ENCODE data around the gene NPAS3. TPM values are rescaled to one million over a fixed set of nuclear protein-coding genes. Genes with fewer than 3 reads are reported as not detected.
"Not testable (repeated sequence)": the region's sequence is repeated elsewhere in the genome, so short reads cannot be mapped to it uniquely, and the experiment has no call there.

The NPAS3 gene
- total RNA-seq, 4 donors from 2014 or later: 1.5 to 12.3 (median 3.4) TPM

- no peak for DNase-seq (ENCODE audit: low spot score in 2 of 2)
- no peaks in the 10 kb centered on the region for H3K27me3 ChIP-seq
- WGBS, 2 donors: 74 to 81% methylated on average over 1 of the region's 1 CpG
- H3K27ac ChIP-seq: no peak overlapping the region
- no peaks in the 10 kb centered on the region for H3K4me1 ChIP-seq
- TF ChIP-seq EP300 (IDR thresholded peaks at IDR 0.05) (no peak), POLR2A (IDR thresholded peaks at IDR 0.05) (no peak)
- TF ChIP-seq, protein P1, sequence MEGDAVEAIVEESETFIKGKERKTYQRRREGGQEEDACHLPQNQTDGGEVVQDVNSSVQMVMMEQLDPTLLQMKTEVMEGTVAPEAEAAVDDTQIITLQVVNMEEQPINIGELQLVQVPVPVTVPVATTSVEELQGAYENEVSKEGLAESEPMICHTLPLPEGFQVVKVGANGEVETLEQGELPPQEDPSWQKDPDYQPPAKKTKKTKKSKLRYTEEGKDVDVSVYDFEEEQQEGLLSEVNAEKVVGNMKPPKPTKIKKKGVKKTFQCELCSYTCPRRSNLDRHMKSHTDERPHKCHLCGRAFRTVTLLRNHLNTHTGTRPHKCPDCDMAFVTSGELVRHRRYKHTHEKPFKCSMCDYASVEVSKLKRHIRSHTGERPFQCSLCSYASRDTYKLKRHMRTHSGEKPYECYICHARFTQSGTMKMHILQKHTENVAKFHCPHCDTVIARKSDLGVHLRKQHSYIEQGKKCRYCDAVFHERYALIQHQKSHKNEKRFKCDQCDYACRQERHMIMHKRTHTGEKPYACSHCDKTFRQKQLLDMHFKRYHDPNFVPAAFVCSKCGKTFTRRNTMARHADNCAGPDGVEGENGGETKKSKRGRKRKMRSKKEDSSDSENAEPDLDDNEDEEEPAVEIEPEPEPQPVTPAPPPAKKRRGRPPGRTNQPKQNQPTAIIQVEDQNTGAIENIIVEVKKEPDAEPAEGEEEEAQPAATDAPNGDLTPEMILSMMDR (IDR thresholded peaks at IDR 0.05): no peak
- no peak overlapping the region for H3K4me3 ChIP-seq
- no peaks in the 10 kb centered on the region for H3K36me3 ChIP-seq
- peaks cover 0 to 4% (median 0%) of the 10 kb centered on the region in 4 donors for H3K9me3 ChIP-seq
These were observed 142.6 kb downstream of the NPAS3 start for GRCh38 chr14:33081259-33081658.

DNA sequence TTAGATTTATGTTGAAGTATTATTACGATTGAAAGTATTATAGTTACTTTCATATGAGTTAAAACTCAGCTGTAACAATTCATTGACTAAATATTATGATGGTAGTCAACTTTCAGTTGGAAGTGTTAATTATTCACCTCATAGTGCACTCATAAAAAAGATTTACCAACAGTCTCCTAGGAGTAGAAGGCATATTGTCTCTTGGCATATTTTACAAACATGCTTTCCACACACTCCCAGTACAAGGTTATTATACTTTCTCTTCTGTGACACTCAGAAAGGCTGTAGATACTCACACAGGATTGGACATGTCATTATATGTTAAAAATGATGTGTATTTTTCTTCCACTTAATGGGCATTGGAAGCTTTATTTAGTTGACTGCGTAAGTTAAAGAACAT, 147.1 kb downstream of the NPAS3 start:
- Histone ChIP-seq H3K27me3 (no peaks in the 10 kb centered on the region), H3K36me3 (peaks cover 0 to 9% (median 0%) of the 10 kb centered on the region in 3 donors), H3K27ac (no peak overlapping the region), H3K4me3 (no peak overlapping the region), H3K4me1 (no peaks in the 10 kb centered on the region), H3K9me3 (peaks cover 0 to 10% (median 0%) of the 10 kb centered on the region in 4 donors)
- TF ChIP-seq, protein P1 (IDR thresholded peaks at IDR 0.05): no peak
- TF ChIP-seq POLR2A (IDR thresholded peaks at IDR 0.05): no peak
- TF ChIP-seq EP300 (IDR thresholded peaks at IDR 0.05): no peak
- no peak for DNase-seq (ENCODE audit: low spot score in 2 of 2)
- WGBS, 2 donors: 95 to 98% methylated on average over 2 of the region's 2 CpGs

DNA sequence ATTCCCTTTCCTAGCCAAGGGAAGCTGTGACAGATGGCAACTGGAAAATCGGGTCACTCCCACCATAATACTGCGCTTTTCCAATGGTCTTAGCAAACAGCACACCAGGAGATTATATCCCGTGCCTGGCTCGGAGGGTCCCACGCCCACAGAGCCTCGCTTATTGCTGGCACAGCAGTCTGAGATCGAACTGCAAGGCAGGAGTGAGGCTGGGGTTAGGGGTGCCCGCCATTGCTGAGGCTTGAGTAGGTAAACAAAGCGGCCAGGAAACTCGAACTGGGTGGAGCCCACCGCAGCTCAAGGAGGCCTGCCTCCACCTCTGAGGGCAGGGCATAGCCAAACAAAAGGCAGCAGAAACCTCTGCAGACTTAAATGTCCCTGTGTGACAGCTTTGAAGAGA, 149.6 kb downstream of the NPAS3 start:
- WGBS, 2 donors: 90 to 91% methylated on average over 11 of the region's 11 CpGs
- peaks cover 0 to 24% (median 0%) of the 10 kb centered on the region in 4 donors for H3K9me3 ChIP-seq
- not testable (repeated sequence) for H3K27me3 ChIP-seq; DNase-seq (ENCODE audit: low spot score in 2 of 2); H3K4me3 ChIP-seq; H3K27ac ChIP-seq; H3K4me1 ChIP-seq; H3K36me3 ChIP-seq

GRCh38 chr14:33098016-33098415, 159.3 kb downstream of the NPAS3 start:
- TF ChIP-seq POLR2A (IDR thresholded peaks at IDR 0.05) (no peak), EP300 (IDR thresholded peaks at IDR 0.05) (no peak)
- TF ChIP-seq, protein P1 (IDR thresholded peaks at IDR 0.05): no peak
- Histone ChIP-seq H3K4me1 (no peaks in the 10 kb centered on the region), H3K27ac (no peak overlapping the region), H3K9me3 (peaks cover 0 to 11% (median 2%) of the 10 kb centered on the region in 4 donors), H3K27me3 (no peaks in the 10 kb centered on the region), H3K36me3 (no peaks in the 10 kb centered on the region), H3K4me3 (no peak overlapping the region)
- no peak for DNase-seq (ENCODE audit: low spot score in 2 of 2)

GRCh38 chr14:33103489-33103888, 164.8 kb downstream of the NPAS3 start:
- 72 to 73% methylated on average over 3 of the region's 3 CpGs for WGBS, 2 donors
- TF ChIP-seq POLR2A (IDR thresholded peaks at IDR 0.05): no peak
- no peak for TF ChIP-seq EP300 (IDR thresholded peaks at IDR 0.05)
- TF ChIP-seq, protein P1 (IDR thresholded peaks at IDR 0.05): no peak
- Histone ChIP-seq H3K9me3 (no peaks in the 10 kb centered on the region), H3K27me3 (no peaks in the 10 kb centered on the region), H3K4me1 (no peaks in the 10 kb centered on the region), H3K36me3 (no peaks in the 10 kb centered on the region), H3K4me3 (no peak overlapping the region), H3K27ac (no peak overlapping the region)
- no peak for DNase-seq (ENCODE audit: low spot score in 2 of 2)

- TF ChIP-seq EP300 (IDR thresholded peaks at IDR 0.05) (no peak), POLR2A (IDR thresholded peaks at IDR 0.05) (no peak)
- TF ChIP-seq, protein P1 (IDR thresholded peaks at IDR 0.05): no peak
- Histone ChIP-seq H3K4me1 (no peaks in the 10 kb centered on the region), H3K9me3 (no peaks in the 10 kb centered on the region), H3K4me3 (no peak overlapping the region), H3K27me3 (no peaks in the 10 kb centered on the region), H3K36me3 (no peaks in the 10 kb centered on the region), H3K27ac (no peak overlapping the region)
- no peak for DNase-seq (ENCODE audit: low spot score in 2 of 2)
- 68 to 82% methylated on average over 2 of the region's 2 CpGs for WGBS, 2 donors
These were observed 165.3 kb downstream of the NPAS3 start for GRCh38 chr14:33103966-33104365.

Data from tibial nerve (tissue), 4 donors.